Uterus (tissue), 4 donors: ENCODE results near the gene ACSS3. TPM values are rescaled to one million over a fixed set of nuclear protein-coding genes. Genes with fewer than 3 reads are reported as not detected.

Experiments used
- DNase-seq, 2 donors: peaks; one replicate each; pipeline ENCODE4 v3.0.0-alpha.2; 2019 to 2020
- H3K27ac ChIP-seq, 2 donors: fragments of 200-600 bp; sonication (generic); 1 replicate in 1 of 2; 2 replicates in 1 of 2; pipeline ENCODE4 v1.5.1; 2016 to 2018
- H3K27me3 ChIP-seq, 2 donors: fragments of 200-600 bp; sonication (generic); one replicate each; pipeline ENCODE4 v1.5.1; 2018 to 2019; ENCODE audit warnings: control low read depth in 1 of 2
- H3K36me3 ChIP-seq, 2 donors: fragments of 200-600 bp; sonication (generic); one replicate each; pipeline ENCODE4 v1.5.1; 2019; ENCODE audit warnings: control low read depth in 1 of 2
- H3K4me1 ChIP-seq, 2 donors: fragments of 200-600 bp; sonication (generic); one replicate each; pipeline ENCODE4 v1.5.1; 2018 to 2019; ENCODE audit warnings: control low read depth in 1 of 2
- H3K4me3 ChIP-seq, 2 donors: fragments of 200-600 bp; sonication (generic); 1 replicate in 1 of 2; 2 replicates in 1 of 2; pipeline ENCODE4 v1.5.1; 2018 to 2019; ENCODE audit warnings: mild to moderate bottlenecking in 1 of 2
- H3K9me3 ChIP-seq, 2 donors: fragments of 200-600 bp; sonication (generic); one replicate each; pipeline ENCODE4 v1.5.1; 2019; ENCODE audit warnings: control low read depth in 1 of 2
- POLR2A ChIP-seq, 2 donors: fragments of 450-650 bp; IDR thresholded peaks; one replicate each; pipeline ENCODE4 v1.6.1; 2016; ENCODE audit warnings: antibody characterized with exemption in 2 of 2, mild to moderate bottlenecking in 1 of 2, moderate library complexity in 1 of 2
- intact Hi-C: fragments of 100-400 bp; cut with DNase I; formaldehyde crosslinking; loops from one replicate; pipeline ENCODE4 v1.15.1; 2023; ENCODE audit warnings: low total_unique reads
- total RNA-seq, 4 donors: library from RNA; depleted of rRNA in 3 of 4; stranded (reverse); fragments of >200 nt in 3 of 4; gene quantifications; one replicate each; pipeline versions ENCODE4 v1.1.0 to v1.2.4, GENCODE V29; 2014 to 2023
- TF ChIP-seq, protein P1 (sequence below), 4 experiments: fragments of 200-600 bp in 2 of 4; fragments of 450-650 bp in 2 of 4; sonication (generic) in 2 of 4; IDR thresholded peaks; one replicate each; pipeline ENCODE4 v1.5.1; 2016 to 2019; ENCODE audit warnings: antibody characterized with exemption in 4 of 4, mild to moderate bottlenecking in 2 of 4, moderate library complexity in 1 of 4
- donor health status: DM: yes; HTN: yes; CAD: no.

The ACSS3 gene
- total RNA-seq, 4 donors from 2014 or later, result 25.6 to 62.2 (median 47.7) TPM

DNA sequence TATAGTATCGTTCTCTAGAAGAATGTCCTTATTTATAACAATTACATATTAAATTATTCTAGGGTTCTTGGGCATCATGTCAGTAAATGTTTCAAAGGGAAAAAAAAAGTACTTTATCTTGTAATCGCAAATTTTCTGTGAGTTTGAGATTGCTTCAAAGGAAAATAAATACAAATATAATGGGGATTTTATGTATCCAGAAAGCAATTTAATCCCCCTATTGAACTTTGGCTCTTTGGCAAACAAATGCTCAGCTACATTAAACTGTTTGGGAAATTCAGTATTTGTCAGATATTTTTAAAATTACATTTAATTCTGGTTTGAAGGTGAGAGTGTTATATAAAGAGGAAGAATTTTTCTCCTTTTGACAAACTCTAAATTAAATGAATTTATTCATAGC, 8.0 kb downstream of the ACSS3 start:
- H3K4me1 ChIP-seq, result peaks cover 0 to 11% of the 10 kb centered on the region in 2 donors
- H3K27me3 ChIP-seq, result no peaks in the 10 kb centered on the region
- no peak for DNase-seq
- no peak for TF ChIP-seq POLR2A (IDR thresholded peaks at IDR 0.05)
- TF ChIP-seq, protein P1, sequence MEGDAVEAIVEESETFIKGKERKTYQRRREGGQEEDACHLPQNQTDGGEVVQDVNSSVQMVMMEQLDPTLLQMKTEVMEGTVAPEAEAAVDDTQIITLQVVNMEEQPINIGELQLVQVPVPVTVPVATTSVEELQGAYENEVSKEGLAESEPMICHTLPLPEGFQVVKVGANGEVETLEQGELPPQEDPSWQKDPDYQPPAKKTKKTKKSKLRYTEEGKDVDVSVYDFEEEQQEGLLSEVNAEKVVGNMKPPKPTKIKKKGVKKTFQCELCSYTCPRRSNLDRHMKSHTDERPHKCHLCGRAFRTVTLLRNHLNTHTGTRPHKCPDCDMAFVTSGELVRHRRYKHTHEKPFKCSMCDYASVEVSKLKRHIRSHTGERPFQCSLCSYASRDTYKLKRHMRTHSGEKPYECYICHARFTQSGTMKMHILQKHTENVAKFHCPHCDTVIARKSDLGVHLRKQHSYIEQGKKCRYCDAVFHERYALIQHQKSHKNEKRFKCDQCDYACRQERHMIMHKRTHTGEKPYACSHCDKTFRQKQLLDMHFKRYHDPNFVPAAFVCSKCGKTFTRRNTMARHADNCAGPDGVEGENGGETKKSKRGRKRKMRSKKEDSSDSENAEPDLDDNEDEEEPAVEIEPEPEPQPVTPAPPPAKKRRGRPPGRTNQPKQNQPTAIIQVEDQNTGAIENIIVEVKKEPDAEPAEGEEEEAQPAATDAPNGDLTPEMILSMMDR (IDR thresholded peaks at IDR 0.05), result no peak
- no peak overlapping the region for H3K4me3 ChIP-seq
- intact Hi-C loops, result no loop called here
- no peaks in the 10 kb centered on the region for H3K36me3 ChIP-seq
- peak overlapping the region; percentile 53 to 63 for H3K27ac ChIP-seq
- no peaks in the 10 kb centered on the region for H3K9me3 ChIP-seq

DNA sequence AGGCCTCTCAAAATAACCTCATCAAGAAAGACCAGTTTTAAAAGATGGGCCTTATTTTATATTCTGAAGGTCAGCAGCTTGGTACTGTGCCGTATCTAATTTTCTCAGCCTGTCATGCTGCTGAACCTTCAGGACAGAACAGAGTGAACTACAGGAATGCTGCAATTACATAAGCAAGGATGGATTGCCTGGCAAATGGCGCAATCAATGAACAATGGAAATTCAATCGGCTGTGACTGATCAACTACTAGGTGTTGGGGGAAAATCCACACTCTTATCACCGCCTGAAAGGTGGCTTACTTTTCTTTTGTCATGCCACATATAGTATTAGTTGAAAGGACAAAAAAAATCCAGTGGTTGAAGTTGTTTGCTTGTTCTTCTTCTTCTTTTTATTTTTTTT, 8.5 kb downstream of the ACSS3 start:
- no peak for DNase-seq
- Histone ChIP-seq H3K4me1 (peaks cover 0 to 11% of the 10 kb centered on the region in 2 donors), H3K27me3 (no peaks in the 10 kb centered on the region), H3K36me3 (no peaks in the 10 kb centered on the region), H3K4me3 (no peak overlapping the region), H3K27ac (peak overlapping the region; percentile 5 to 63), H3K9me3 (no peaks in the 10 kb centered on the region)
- TF ChIP-seq POLR2A (IDR thresholded peaks at IDR 0.05), result no peak
- TF ChIP-seq, protein P1 (IDR thresholded peaks at IDR 0.05), result no peak
- intact Hi-C loops, result no loop called here

DNA sequence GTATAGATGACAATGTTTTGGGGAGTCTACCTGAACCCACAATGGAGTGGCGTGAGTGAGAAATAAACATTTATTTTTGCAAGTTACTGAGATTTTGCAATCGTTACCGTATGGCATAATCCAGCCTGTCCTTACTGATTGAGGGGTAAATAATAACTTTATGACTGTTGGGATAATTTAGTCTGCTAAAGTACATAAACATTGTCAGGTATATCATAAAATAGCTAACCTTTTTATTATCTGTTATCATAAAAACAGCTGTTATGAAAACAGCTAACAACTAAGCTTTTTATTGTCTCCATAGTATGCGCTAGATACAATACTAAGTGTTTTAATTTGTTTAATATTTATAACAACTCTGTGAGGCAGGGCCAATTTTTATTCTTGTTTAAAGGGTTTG, 10.3 kb downstream of the ACSS3 start:
- TF ChIP-seq, protein P1 (IDR thresholded peaks at IDR 0.05), result no peak
- TF ChIP-seq POLR2A (IDR thresholded peaks at IDR 0.05), result no peak
- H3K27ac ChIP-seq, result no peak overlapping the region
- DNase-seq, result no peak
- H3K4me3 ChIP-seq, result no peak overlapping the region
- H3K9me3 ChIP-seq, result no peaks in the 10 kb centered on the region
- intact Hi-C loops, result no loop called here
- H3K4me1 ChIP-seq, result peaks cover 0 to 11% of the 10 kb centered on the region in 2 donors
- H3K27me3 ChIP-seq, result no peaks in the 10 kb centered on the region
- no peaks in the 10 kb centered on the region for H3K36me3 ChIP-seq

DNA sequence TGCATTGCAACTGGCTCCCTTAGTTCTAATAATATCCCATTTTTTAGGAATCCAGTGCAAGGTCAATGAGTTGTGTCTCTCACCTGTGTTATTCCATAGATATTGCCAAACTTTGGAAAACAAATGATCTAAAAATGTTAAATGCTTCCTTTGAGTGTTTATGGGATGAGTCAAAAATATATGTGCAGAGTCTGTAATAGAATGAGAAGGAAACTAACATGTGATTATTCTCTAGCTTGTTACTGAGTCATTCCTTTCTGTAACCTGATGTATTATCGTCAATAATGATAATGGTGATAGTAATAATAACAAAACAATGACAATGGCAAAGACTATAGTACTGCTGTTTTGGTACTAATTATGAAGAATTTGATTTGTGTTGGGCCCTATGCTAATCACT, 11.5 kb downstream of the ACSS3 start:
- H3K4me3 ChIP-seq, result no peak overlapping the region
- no peaks in the 10 kb centered on the region for H3K9me3 ChIP-seq
- H3K36me3 ChIP-seq, result no peaks in the 10 kb centered on the region
- intact Hi-C loops, result no loop called here
- peaks cover 0 to 11% of the 10 kb centered on the region in 2 donors for H3K4me1 ChIP-seq
- H3K27ac ChIP-seq, result no peak overlapping the region
- H3K27me3 ChIP-seq, result no peaks in the 10 kb centered on the region
- no peak for DNase-seq
- TF ChIP-seq, protein P1 (IDR thresholded peaks at IDR 0.05), result no peak
- no peak for TF ChIP-seq POLR2A (IDR thresholded peaks at IDR 0.05)

DNA sequence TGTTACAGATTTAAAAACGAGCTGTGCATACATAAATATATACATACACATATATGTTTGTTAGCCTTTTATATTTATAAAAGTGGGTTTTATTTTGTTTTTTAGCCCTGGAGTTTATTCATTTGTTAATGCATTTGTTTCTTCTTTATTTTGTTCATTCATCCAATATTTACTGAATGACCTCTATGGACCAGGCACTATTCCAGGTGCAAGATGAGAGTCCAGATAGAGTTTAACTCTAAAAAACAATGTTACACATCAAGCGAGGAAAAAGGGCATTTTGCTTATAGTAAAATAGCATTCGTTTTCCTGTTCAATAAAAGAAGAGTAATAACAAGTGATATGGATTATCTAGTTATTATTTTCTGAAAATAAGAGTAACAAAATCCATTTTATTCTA, 14.2 kb downstream of the ACSS3 start:
- no peaks in the 10 kb centered on the region for H3K27me3 ChIP-seq
- intact Hi-C loops, result no loop called here
- H3K9me3 ChIP-seq, result no peaks in the 10 kb centered on the region
- H3K27ac ChIP-seq, result no peak overlapping the region
- no peak overlapping the region for H3K4me3 ChIP-seq
- peaks cover 0 to 5% of the 10 kb centered on the region in 2 donors for H3K4me1 ChIP-seq
- TF ChIP-seq POLR2A (IDR thresholded peaks at IDR 0.05), result no peak
- TF ChIP-seq, protein P1 (IDR thresholded peaks at IDR 0.05), result no peak
- no peak for DNase-seq
- H3K36me3 ChIP-seq, result no peaks in the 10 kb centered on the region
